Measurements from ENCODE around the gene DTX3L. TPM values are rescaled to one million over a fixed set of nuclear protein-coding genes. Genes with fewer than 3 reads are reported as not detected.

DTX3L gene
- total RNA-seq, 1 experiment from 2014 or later, result 18.9 TPM

- ChIA-PET POLR2A (ENCODE audit: low non-redundant PET) (no interaction called here), CTCF (no interaction called here)
- Histone ChIP-seq H3K27me3 (replicated peaks; ENCODE audit: insufficient read depth, low read depth, low read length, poor library complexity) (no peaks in the 10 kb centered on the region), H3K4me1 (ENCODE audit: insufficient read depth, low read length, poor library complexity, severe bottlenecking) (no peaks in the 10 kb centered on the region), H3K9me3 (ENCODE audit: low read depth, low read length, poor library complexity, severe bottlenecking) (no peaks in the 10 kb centered on the region), H3K27ac (ENCODE audit: low read depth, low read length, poor library complexity, severe bottlenecking) (no peak overlapping the region), H3K4me3 (ENCODE audit: low read depth, low read length, poor library complexity, severe bottlenecking) (no peak overlapping the region), H3K36me3 (ENCODE audit: insufficient read depth, low read length, poor library complexity, severe bottlenecking) (no peaks in the 10 kb centered on the region)
- DNase-seq (ENCODE audit: low spot score), result no peak
- intact Hi-C loops (cut with micrococcal nuclease; ENCODE audit: unreplicated experiment), result no loop called here
- TF ChIP-seq EZH2 (IDR thresholded peaks at IDR 0.05; ENCODE audit: borderline replicate concordance, low read depth, low read length, poor library complexity, severe bottlenecking), result no peak
- TF ChIP-seq, protein P1, sequence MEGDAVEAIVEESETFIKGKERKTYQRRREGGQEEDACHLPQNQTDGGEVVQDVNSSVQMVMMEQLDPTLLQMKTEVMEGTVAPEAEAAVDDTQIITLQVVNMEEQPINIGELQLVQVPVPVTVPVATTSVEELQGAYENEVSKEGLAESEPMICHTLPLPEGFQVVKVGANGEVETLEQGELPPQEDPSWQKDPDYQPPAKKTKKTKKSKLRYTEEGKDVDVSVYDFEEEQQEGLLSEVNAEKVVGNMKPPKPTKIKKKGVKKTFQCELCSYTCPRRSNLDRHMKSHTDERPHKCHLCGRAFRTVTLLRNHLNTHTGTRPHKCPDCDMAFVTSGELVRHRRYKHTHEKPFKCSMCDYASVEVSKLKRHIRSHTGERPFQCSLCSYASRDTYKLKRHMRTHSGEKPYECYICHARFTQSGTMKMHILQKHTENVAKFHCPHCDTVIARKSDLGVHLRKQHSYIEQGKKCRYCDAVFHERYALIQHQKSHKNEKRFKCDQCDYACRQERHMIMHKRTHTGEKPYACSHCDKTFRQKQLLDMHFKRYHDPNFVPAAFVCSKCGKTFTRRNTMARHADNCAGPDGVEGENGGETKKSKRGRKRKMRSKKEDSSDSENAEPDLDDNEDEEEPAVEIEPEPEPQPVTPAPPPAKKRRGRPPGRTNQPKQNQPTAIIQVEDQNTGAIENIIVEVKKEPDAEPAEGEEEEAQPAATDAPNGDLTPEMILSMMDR (conservative IDR thresholded peaks at IDR 0.05; ENCODE audit: low read depth, low read length), result no peak
- BruUV-seq (replicated peaks), result no TSS peak
Observed at GRCh38 chr3:122523317-122523716, 40.8 kb upstream of the DTX3L start.

GRCh38 chr3:122530164-122530563, 34.0 kb upstream of the DTX3L start:
- no peak for DNase-seq (ENCODE audit: low spot score)
- TF ChIP-seq, protein P1 (conservative IDR thresholded peaks at IDR 0.05; ENCODE audit: low read depth, low read length), result no peak
- TF ChIP-seq EZH2 (IDR thresholded peaks at IDR 0.05; ENCODE audit: borderline replicate concordance, low read depth, low read length, poor library complexity, severe bottlenecking), result no peak
- POLR2A ChIA-PET (ENCODE audit: low non-redundant PET), result no interaction called here
- no peak overlapping the region for H3K4me3 ChIP-seq (ENCODE audit: low read depth, low read length, poor library complexity, severe bottlenecking)
- CTCF ChIA-PET, result no interaction called here
- no peaks in the 10 kb centered on the region for H3K9me3 ChIP-seq (ENCODE audit: low read depth, low read length, poor library complexity, severe bottlenecking)
- no peaks in the 10 kb centered on the region for H3K36me3 ChIP-seq (ENCODE audit: insufficient read depth, low read length, poor library complexity, severe bottlenecking)
- H3K27me3 ChIP-seq (replicated peaks; ENCODE audit: insufficient read depth, low read depth, low read length, poor library complexity), result no peaks in the 10 kb centered on the region
- no peak overlapping the region for H3K27ac ChIP-seq (ENCODE audit: low read depth, low read length, poor library complexity, severe bottlenecking)
- H3K4me1 ChIP-seq (ENCODE audit: insufficient read depth, low read length, poor library complexity, severe bottlenecking), result no peaks in the 10 kb centered on the region
- intact Hi-C loops (cut with micrococcal nuclease; ENCODE audit: unreplicated experiment), result no loop called here
- BruUV-seq (replicated peaks), result no TSS peak

DNA sequence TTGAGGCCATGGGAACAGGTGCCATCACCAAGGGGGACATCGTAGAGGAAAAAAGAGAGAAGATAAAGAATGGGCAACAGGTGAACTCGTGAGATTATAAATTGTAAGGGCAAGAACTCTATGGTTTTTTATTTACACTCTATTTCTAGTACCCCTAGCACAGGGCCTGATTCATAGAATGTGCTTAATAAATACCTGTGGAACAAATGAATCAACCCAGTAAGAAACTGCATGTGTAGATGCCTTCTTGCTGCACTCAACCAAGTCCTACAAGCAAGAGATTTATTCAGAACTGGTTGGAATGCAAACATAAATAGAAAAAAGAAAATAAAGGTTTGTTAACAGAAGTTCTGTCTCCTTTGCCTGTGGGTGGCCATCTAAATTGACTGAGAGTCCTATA, 30.7 kb upstream of the DTX3L start:
- no TSS peak for BruUV-seq (replicated peaks)
- POLR2A ChIA-PET (ENCODE audit: low non-redundant PET), result no interaction called here
- no peak for DNase-seq (ENCODE audit: low spot score)
- Histone ChIP-seq H3K9me3 (ENCODE audit: low read depth, low read length, poor library complexity, severe bottlenecking) (no peaks in the 10 kb centered on the region), H3K27me3 (replicated peaks; ENCODE audit: insufficient read depth, low read depth, low read length, poor library complexity) (no peaks in the 10 kb centered on the region), H3K4me1 (ENCODE audit: insufficient read depth, low read length, poor library complexity, severe bottlenecking) (no peaks in the 10 kb centered on the region), H3K36me3 (ENCODE audit: insufficient read depth, low read length, poor library complexity, severe bottlenecking) (no peaks in the 10 kb centered on the region), H3K4me3 (ENCODE audit: low read depth, low read length, poor library complexity, severe bottlenecking) (no peak overlapping the region), H3K27ac (ENCODE audit: low read depth, low read length, poor library complexity, severe bottlenecking) (no peak overlapping the region)
- CTCF ChIA-PET, result no interaction called here
- intact Hi-C loops (cut with micrococcal nuclease; ENCODE audit: unreplicated experiment), result no loop called here
- TF ChIP-seq, protein P1 (conservative IDR thresholded peaks at IDR 0.05; ENCODE audit: low read depth, low read length), result no peak
- no peak for TF ChIP-seq EZH2 (IDR thresholded peaks at IDR 0.05; ENCODE audit: borderline replicate concordance, low read depth, low read length, poor library complexity, severe bottlenecking)

Data from A673 (cell line).